OCI-LY7 (cell line): ENCODE data around the gene CDT1. TPM values are rescaled to one million over a fixed set of nuclear protein-coding genes. Genes with fewer than 3 reads are reported as not detected.

ENCODE experiments used
- BruUV-seq: library from RNA; stranded (reverse); fragments of 400-500 nt; replicated peaks from 2 replicates; lab custom pipeline; 2021; lab: Mats Ljungman, UMichigan
- CTCF ChIA-PET: fragments of 300-600 bp; sonication (Branson Sonifier 250); formaldehyde crosslinking; loops from one replicate; lab custom pipeline; 2022; ENCODE audit warnings: antibody characterized with exemption; ENCODE audit not compliant: unreplicated experiment; lab: Charles Lee
- POLR2A ChIA-PET: fragments of 300-600 bp; sonication (Branson Sonifier 250); formaldehyde crosslinking; loops from one replicate; lab custom pipeline; 2022; ENCODE audit warnings: antibody characterized with exemption; lab: Charles Lee
- DNase-seq: peaks from one replicate; pipeline ENCODE4 v3.0.0-alpha.2; 2015; ENCODE audit warnings: low spot score
- H2AFZ ChIP-seq: fragments of 200-600 bp; sonication (generic), shearing (Covaris generic); 2 replicates; pipeline ENCODE4 v1.6.1; 2014; ENCODE audit warnings: mild to moderate bottlenecking, antibody characterized with exemption, low read length, moderate library complexity
- H3K27ac ChIP-seq: fragments of 200-600 bp; sonication (generic); 2 replicates; pipeline ENCODE4 v1.5.1; 2014; ENCODE audit warnings: mixed run types, low read depth, mild to moderate bottlenecking, moderate library complexity, low read length, inconsistent platforms; ENCODE audit not compliant: poor library complexity, severe bottlenecking
- H3K36me3 ChIP-seq: fragments of 200-600 bp; sonication (generic); 2 replicates; pipeline ENCODE4 v1.6.1; 2014; ENCODE audit warnings: mild to moderate bottlenecking, antibody characterized with exemption, low read length, moderate library complexity, mixed read lengths; ENCODE audit not compliant: insufficient read depth
- H3K4me1 ChIP-seq: fragments of 200-600 bp; sonication (generic); 2 replicates; pipeline ENCODE4 v1.5.1; 2014; ENCODE audit warnings: mild to moderate bottlenecking, low read length; ENCODE audit not compliant: insufficient read depth, poor library complexity, severe bottlenecking
- H3K4me2 ChIP-seq: fragments of 200-600 bp; sonication (generic); 2 replicates; pipeline ENCODE4 v1.6.1; 2014; ENCODE audit warnings: mild to moderate bottlenecking, low read length
- H3K4me3 ChIP-seq: fragments of 200-600 bp; sonication (generic); 2 replicates; pipeline ENCODE4 v1.5.1; 2014; ENCODE audit warnings: mild to moderate bottlenecking, low read depth, low read length; ENCODE audit not compliant: poor library complexity, severe bottlenecking
- H3K79me2 ChIP-seq: fragments of 200-600 bp; sonication (generic); 2 replicates; pipeline ENCODE4 v1.6.1; 2016; ENCODE audit warnings: low read depth, mild to moderate bottlenecking, low read length, moderate library complexity, mixed read lengths; ENCODE audit not compliant: insufficient read depth
- H3K9me2 ChIP-seq: fragments of 200-600 bp; sonication (generic); 2 replicates; pipeline ENCODE4 v1.6.1; 2016; ENCODE audit warnings: mild to moderate bottlenecking, low read length, mixed read lengths; ENCODE audit not compliant: insufficient read depth
- H3K9me3 ChIP-seq: fragments of 200-600 bp; sonication (generic); 2 replicates; pipeline ENCODE4 v1.6.1; 2014; ENCODE audit warnings: mild to moderate bottlenecking, mixed run types, low read length, mixed read lengths
- H4K20me1 ChIP-seq: fragments of 200-600 bp; sonication (generic); 2 replicates; pipeline ENCODE4 v1.6.1; 2014; ENCODE audit warnings: mild to moderate bottlenecking, antibody characterized with exemption, low read length, moderate library complexity, mixed read lengths; ENCODE audit not compliant: insufficient read depth
- EZH2phosphoT487 ChIP-seq: fragments of 200-600 bp; sonication (generic); IDR thresholded peaks from 2 replicates; pipeline ENCODE4 v1.6.1; 2018; ENCODE audit warnings: low read depth, borderline replicate concordance, mild to moderate bottlenecking, mixed run types, antibody characterized with exemption, low read length, moderate library complexity, mixed read lengths
- intact Hi-C: fragments of 100-400 bp; cut with micrococcal nuclease; formaldehyde crosslinking; loops from one replicate; pipeline ENCODE4 v1.10.0; 2022; ENCODE audit not compliant: unreplicated experiment
- total RNA-seq, 2 experiments: library from RNA; depleted of rRNA in 1 of 2; stranded (reverse); fragments of >200 nt in 1 of 2; shearing (Covaris generic) in 1 of 2; gene quantifications; 2 replicates each; pipeline ENCODE4 v1.2.3, GENCODE V29; 2014 to 2022
- TF ChIP-seq, protein P1 (sequence below): fragments of 200-600 bp; sonication (generic); conservative IDR thresholded peaks from 2 replicates; pipeline ENCODE4 v1.5.1; 2014; ENCODE audit warnings: mild to moderate bottlenecking, antibody characterized with exemption, low read length, moderate library complexity, mixed read lengths

CDT1 gene
- total RNA-seq, 2 experiments from 2014 or later: 82.7 to 108 TPM

DNA sequence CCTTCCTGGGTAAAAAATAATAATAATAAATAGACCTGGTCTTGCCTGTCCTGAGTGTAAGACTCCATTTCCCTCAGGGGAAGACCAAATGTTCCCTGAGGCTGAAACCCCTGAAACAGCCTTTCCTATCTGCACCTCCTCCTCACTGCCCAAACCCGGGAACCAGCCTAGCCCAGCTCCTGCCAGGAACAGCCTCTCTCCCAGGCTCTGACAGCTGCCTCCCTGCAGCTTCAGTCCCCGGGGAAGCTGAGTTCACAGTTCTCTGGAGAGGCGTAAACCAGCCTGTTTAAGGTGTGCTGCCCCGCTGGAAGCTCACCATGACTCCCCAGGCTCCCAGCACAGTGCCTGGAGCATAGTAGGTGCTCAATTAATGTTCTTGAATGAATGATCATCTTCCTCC is 7.3 kb upstream of the CDT1 start:
- no peak overlapping the region for H3K27ac ChIP-seq
- TF ChIP-seq, protein P1, sequence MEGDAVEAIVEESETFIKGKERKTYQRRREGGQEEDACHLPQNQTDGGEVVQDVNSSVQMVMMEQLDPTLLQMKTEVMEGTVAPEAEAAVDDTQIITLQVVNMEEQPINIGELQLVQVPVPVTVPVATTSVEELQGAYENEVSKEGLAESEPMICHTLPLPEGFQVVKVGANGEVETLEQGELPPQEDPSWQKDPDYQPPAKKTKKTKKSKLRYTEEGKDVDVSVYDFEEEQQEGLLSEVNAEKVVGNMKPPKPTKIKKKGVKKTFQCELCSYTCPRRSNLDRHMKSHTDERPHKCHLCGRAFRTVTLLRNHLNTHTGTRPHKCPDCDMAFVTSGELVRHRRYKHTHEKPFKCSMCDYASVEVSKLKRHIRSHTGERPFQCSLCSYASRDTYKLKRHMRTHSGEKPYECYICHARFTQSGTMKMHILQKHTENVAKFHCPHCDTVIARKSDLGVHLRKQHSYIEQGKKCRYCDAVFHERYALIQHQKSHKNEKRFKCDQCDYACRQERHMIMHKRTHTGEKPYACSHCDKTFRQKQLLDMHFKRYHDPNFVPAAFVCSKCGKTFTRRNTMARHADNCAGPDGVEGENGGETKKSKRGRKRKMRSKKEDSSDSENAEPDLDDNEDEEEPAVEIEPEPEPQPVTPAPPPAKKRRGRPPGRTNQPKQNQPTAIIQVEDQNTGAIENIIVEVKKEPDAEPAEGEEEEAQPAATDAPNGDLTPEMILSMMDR: no peak
- no peak for TF ChIP-seq EZH2phosphoT487
- no peaks in the 10 kb centered on the region for H3K9me2 ChIP-seq
- H3K4me1 ChIP-seq: peaks cover 71% of the 10 kb centered on the region
- H3K9me3 ChIP-seq: no peaks in the 10 kb centered on the region
- intact Hi-C loops: no loop called here
- H3K79me2 ChIP-seq: peaks cover 3% of the 10 kb centered on the region; the same call in 1 of the 2 replicates
- H3K36me3 ChIP-seq: peaks cover 19% of the 10 kb centered on the region; the same call in 1 of the 2 replicates
- CTCF ChIA-PET: interaction anchor here (0.6 to 1.1 kb wide), 2 partner anchors 16 to 59 kb away, joined by 3 to 4 read pairs; no protein-coding TSS in a partner anchor
- no peak overlapping the region for H2AFZ ChIP-seq
- no peak overlapping the region for H3K4me2 ChIP-seq
- POLR2A ChIA-PET: interaction anchor here (0.7 to 1.1 kb wide), 2 partner anchors 12 to 739 kb away, joined by 3 to 4 read pairs; partner anchors contain the start of gene PIEZO1
- no peak for DNase-seq
- no TSS peak for BruUV-seq
- H4K20me1 ChIP-seq: no peaks in the 10 kb centered on the region
- no peak overlapping the region for H3K4me3 ChIP-seq

DNA sequence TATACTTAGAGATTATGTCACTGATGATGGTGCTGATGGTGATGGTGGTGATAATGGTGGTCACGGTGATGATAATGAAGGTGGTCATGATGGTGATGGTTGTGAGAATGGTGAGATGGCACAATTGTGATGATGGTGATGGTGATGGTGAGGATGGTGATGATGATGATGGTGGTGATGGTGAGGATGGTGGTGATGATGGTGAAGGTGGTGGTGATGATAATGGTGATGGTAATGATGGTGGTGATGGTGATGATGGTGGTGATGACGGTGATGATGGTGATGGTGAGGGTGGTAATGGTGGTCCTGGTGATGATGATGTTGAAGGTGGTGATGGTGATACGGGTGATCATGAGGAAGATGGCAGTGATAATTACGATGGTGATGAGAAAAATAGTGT is 5.5 kb upstream of the CDT1 start:
- POLR2A ChIA-PET: interaction anchor here (0.7 kb wide), 1 partner anchor 132 kb away, joined by 6 read pairs; no protein-coding TSS in a partner anchor
- Histone ChIP-seq H4K20me1 (no peaks in the 10 kb centered on the region), H3K9me2 (no peaks in the 10 kb centered on the region), H2AFZ (no peak overlapping the region), H3K4me1 (peaks cover 67% of the 10 kb centered on the region), H3K4me2 (no peak overlapping the region), H3K79me2 (peaks cover 11% of the 10 kb centered on the region; the same call in 1 of the 2 replicates), H3K4me3 (no peak overlapping the region), H3K36me3 (peaks cover 20% of the 10 kb centered on the region; the same call in 1 of the 2 replicates), H3K9me3 (no peaks in the 10 kb centered on the region), H3K27ac (no peak overlapping the region)
- TF ChIP-seq, protein P1: no peak
- no peak for TF ChIP-seq EZH2phosphoT487
- CTCF ChIA-PET: no interaction called here
- intact Hi-C loops: no loop called here
- BruUV-seq: no TSS peak
- no peak for DNase-seq
